Measurements from ENCODE around the gene PLXNC1.
A peak's percentile ranks its signal among the peaks of the same experiment; 100 is the strongest.

Gene PLXNC1

DNA sequence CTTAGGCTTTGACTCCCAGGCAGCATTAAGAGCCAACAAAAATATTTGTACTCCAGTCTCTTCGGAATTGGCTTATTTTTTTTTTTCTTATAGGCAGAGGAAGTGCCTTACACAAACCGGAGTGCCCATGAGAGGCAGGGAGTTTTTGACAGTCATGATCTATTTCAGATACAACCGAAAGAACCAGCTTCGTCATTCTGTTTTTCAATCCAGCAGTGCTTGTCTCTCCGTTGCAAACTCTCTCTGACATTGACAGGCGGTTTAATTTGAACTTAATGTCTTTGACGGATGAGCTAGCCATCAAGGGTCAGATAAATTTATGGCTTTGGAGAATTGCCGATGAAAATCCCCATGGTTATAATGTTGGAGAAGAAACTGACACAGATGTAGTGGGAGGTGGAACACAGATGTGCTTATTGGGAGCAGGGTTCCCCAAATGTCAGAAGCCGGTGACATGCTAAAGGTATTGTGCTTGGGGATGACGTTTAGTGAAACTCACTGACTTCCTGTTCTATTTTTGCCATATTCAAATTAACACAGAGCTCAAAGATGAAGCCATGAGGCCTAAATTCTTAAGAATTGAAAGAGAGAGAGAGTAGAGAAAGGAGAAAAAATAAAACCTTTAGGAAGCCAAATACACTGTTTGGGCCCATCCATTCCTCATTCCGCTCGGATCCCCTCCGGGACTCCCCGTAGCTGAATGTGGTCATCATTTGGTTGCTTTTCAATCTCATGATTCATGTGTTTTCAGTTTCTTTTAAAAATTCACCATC, 59.7 kb downstream of the PLXNC1 start:
- no peak for DNase-seq

DNA sequence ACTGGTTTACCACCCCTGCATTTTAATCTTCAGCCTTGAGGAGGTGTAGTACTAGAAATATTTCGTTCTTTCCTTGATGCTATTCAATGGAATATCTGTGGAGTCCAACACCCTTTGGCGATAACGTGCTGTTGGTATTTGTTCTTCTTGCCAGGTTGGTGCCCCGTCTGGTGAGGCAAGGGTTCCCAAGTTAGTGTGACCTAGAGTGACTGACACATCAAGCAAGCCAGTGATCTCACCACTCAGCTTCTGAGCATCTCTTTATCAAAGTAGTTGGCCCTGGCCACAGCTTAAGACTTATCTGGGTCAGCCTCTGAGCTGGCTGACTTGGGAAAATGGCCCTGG, 60.2 kb downstream of the PLXNC1 start:
- no peak for DNase-seq

DNA sequence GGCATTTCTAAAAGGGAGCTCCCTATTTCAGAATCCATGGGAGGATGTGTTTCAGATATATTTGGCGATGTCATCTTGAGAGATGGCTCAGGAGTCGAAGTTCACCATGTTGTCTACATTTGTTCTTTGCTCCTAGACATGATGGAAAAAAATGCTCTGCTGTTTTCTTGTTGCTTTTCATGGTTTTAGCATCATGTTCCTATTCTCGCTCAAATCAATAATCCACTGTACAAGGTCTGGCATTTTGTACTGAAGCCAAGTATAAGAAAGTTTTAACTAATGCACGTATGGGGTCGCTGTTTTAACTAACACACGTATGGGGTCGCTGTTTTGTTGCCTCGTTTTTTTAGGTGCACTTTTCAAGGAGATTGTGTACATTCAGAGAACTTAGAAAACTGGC, 60.9 kb downstream of the PLXNC1 start:
- no peak for DNase-seq

DNA sequence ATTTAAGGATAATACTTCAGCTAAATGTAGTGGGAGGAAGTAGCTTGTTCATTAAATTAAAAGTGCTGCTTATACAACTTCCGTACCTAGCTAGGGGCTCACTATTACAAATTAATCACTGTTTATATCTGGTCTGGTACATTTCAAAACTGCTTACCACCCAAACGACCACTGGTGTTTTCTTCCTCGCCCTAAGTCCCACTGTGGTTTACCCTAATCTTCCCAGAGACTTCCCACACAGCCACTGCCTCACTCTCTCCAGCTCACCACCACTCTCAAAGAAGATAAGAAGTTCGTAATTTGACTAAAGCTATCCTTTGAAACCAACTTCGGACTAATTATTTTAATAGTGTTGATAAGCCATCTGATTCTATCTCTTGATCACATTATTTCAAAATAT, 62.6 kb downstream of the PLXNC1 start:
- DNase-seq, result no peak

DNA sequence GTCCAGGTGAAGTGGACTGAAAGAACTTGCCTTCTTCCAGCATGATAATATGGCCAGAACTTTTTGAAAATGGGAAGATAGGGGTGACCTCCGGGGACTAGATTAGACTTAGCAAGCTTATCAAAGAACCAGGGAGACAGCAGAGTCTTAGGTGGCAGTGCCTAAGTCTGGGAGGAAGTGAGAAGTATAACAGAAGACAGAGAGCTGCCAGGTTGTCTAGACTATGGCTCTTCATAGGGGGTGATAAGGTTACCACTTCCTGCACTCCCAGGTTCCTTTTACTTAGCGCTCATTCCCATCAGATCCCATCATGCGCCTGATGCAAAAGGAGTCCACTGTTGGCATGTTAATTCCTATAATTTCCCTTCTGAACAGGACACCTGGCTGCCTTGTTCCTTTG, 69.9 kb downstream of the PLXNC1 start:
- DNase-seq, result no peak

DNA sequence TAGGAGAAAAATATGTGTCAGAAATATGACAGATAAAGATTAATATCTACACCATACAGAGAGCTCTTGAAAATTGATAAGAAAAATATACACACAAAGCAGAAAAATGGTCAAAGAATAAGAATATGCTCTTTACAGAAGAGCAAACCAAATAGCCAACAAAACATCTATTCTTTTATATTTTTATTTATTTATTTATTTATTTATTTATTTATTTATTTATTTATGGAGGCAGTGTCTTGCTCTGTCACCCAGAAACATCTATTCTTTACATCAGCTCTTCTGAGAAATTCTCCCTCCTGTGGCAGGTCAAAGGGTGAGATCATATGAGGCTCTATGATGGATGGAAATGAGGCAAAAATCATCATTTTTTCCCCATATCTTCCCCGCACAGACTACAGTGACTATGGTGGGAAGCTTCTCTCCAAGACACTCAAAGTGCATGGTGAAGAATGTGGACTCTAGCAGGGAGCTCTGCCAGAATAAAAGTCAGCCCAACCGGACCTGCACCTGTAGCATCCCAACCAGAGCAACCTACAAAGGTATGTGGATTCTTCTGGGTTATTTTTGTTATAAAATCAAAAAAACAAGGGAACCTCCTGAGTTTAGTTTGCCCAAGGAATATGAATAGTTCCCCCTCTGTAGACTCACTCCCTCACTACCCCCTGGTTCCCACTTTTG, 71.4 kb downstream of the PLXNC1 start:
- DNase-seq, result no peak

DNA sequence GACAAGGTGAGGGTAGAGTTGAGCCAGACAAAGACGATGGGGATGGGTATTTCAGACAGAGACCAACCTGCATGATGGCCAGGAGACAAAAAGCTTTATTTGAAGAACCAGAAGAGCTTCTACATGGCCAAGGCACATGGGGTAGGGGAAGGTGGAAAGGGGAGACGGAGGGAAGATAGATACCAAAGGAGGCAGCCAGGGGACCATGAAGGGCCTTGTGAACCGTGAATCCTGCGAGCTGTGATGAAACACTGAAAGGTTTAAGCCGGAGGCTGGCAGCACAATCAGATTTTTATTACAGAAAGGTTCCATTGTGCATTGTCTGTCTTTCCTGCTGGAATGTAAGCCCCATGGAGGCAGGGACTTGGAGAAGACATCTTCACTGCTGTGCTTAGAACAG, 72.4 kb downstream of the PLXNC1 start:
- no peak for DNase-seq

DNA sequence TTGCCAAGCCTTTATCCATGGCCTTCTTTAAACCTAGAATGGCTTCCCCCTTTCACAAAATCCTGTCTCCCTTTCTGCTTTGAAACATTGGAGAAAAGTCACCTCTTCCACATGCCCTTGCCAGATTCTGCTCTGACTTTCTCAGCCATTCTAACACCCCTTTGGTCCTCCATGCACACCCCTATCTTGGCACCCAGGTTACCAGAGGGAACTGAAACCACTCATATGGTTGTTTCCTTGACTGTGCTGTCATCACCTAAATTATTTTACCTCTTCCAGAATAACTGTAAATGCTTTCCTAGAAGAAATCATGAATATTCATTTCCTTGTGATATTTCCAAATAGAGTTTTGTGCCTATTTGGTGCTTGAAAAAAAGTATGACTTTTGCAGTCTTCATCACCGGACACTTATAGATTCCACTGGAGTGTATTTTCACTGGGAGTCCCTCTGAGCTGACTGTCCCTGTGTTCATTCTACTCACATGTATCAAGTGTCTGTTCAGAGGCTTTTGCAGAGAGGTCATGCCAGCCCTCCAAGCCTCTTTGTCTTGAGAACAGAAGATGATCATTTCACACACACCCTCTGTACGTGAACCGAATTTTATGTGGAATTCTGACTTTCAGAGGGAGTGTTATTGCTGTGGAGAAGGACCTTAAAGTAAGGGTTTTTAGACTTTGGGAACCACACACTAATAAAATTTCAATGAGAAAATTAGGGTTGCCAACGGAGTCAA, 74.1 kb downstream of the PLXNC1 start:
- DNase-seq, result no peak

DNA sequence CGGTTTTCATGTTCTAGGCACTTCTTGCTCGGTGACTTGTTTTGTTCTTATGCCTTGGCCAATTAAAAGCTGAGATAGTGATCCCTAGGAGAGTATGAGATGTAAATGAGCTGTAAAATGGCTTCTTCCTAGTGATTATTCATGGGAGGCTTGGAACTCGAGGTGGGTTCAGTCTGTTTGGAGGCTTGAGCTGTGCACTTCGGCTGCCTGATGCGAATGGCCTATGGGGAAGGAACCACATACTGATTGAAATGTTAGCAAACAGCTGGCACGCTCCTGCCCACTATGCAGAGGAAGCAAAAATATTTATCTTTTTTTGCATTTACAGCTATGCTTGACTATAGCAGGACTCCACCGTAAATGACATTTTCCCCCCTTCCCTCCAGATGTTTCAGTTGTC, 75.5 kb downstream of the PLXNC1 start:
- DNase-seq, result no peak

DNA sequence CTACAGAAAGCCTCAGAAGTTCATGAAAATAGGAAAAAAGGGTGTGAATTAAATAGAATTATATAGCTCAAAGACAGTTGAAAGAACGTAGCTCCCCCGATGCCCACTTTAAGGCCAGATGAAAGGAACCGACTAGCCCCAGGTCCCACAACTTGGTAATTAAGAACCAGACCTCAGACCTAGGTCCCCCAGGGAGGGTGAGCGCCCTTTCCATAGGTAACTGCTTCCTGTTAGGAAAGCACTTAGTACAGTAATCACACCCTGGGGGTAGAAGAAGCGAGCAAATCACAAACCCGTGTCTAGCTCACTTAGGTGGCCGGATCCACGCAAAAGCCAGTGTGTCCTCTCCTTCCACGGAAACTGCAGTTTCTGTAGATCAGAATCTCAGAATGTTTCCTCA, 77.1 kb downstream of the PLXNC1 start:
- no peak for DNase-seq

DNA sequence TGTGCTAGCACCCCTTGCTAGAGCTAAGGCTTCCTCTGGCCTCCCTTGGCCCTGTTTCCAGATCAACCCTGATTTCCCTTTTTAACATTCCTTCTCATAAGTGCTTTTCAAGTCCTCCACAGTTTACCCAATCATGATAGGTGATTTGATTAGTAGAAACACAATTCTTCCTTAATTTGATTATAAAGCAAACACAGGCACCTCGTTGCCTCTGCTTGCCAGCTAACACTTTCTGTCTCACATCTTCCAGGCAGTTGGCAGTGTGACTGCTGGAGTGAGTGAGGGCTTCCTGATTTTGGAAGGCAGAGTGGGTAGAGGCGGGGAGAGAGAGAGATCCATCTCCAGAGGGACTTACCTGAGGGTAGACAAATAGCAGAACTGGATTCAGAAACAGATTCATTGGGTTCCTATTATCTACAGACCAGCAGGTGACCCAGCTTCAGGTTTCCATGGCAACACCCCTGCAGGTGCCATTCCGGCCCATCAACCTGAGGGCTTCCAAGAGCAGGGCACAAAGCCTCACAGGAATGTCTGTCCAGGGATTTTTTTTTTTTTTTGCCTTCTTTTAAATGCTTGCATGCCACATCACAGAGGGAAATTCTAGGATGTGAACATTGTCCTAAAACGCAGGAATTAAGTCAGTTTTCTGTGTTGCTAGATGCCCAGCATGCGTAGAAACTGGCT, 77.7 kb downstream of the PLXNC1 start:
- no peak for DNase-seq

DNA sequence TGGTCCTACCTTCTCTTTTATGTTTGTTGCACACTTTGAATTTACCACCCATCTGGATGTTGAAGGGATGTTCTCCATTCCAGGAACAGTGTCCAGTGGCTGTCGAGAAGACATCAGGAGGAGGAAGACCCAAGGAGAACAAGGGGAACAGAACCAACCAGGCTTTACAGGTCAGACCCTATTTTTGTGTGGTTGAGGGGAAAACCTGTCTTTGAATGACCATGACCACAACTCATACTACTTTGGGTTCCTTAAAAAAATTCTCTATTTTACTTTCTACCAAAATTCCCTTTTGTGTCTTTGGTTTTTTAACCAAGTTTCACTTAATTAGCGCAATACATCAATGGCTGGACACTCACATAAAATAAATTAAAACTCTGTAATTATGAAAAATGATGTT, 78.7 kb downstream of the PLXNC1 start:
- no peak for DNase-seq

DNA sequence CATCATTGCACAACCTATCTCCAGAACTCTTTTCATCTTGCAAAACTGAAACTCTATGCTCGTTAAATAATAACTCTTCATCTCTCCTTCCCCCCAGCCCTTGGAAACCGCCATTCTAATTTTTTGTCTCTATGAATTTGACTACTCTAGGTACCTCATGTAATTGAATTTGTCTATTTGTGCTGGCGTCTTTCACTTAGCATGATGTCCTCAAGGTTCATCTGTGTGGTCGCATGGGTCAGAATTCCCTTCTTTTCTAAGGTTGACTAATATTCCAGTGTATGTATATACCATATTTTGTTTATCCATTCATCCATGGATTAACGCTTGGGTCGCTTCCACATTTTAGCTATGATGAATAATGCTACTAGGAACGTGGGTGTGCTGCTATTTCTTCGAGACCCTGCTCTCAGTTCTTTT, 80.1 kb downstream of the PLXNC1 start:
- no peak for DNase-seq

DNA sequence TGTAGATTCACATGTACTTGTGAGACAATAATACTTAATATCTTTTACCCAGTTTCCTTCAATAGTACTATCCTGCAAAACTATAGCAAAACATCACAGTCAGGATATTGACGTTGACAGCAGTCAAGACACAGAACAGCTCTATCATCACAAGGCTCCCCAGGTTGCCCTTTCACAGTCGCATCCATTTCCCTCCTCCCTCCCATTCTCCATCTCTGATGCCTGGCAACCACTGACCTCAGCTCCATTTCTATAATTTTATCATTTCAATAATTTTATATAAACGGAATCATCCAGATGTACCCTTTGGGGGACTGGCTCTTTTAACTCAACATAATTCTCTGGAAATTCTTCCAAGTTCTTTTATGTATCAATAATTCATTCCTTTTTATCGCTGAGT, 81.5 kb downstream of the PLXNC1 start:
- no peak for DNase-seq

DNA sequence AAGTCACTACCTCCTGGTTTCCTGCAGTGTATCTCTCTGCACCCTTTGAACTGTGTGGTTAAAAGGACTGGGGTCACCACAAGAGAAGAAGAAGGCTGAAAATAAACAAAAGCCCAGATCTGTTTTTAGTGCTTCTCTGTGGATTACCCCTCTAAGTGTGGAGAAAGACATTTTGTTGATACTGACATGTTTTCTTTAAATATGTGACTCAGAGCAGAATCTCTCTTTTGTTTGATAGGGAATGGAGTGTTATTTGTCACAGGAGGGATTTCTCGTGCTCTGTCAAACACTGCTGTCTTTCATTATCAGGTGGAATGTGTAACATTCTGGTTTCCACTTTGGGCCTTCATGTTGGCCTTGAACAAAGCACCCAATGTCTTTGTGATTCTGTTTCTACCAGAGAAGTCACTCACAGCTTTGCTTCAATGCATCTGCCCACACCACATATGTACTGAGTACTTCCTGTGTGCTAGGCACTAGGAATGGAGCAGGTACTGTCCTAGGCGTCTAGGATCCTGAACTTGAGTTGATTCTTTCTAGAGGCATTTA, 82.1 kb downstream of the PLXNC1 start:
- no peak for DNase-seq

DNA sequence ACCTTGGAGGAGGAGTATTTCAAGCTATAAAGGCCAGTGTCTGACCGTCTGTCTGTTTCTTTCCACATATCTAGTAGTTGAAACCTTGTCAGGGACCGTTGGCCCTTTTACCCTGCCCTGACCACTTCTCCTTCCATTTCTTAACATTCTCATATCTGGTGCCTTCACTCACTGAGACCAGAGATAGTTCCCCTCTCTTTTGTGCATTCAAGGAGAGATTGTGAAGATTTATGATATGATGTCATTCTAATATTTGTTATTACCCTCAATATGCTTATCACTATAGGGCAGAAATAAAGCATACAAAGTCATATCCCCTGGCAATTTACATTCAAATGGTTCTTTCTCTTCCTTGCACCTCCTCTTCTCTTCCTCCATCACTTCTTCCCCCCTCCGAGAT, 83.3 kb downstream of the PLXNC1 start:
- no peak for DNase-seq

DNA sequence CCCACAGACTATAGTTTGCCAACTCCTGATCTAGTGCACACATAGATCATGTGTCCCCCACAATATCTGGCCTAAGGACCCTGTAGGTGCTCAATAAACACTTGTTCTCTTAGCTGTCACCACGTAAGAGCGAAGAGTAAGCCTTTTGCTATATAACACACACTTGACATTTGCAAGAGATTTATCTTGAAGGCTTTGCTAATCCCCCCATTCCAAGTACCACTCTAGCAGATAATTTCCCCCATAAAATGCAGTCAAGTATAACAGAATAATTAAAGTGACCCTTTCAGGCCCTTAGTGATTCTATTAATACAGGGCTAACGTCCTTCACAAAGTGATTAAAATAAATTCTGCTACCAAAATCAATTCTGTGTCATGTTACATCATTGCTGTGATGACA, 87.5 kb downstream of the PLXNC1 start:
- peak; percentile 9 for DNase-seq

DNA sequence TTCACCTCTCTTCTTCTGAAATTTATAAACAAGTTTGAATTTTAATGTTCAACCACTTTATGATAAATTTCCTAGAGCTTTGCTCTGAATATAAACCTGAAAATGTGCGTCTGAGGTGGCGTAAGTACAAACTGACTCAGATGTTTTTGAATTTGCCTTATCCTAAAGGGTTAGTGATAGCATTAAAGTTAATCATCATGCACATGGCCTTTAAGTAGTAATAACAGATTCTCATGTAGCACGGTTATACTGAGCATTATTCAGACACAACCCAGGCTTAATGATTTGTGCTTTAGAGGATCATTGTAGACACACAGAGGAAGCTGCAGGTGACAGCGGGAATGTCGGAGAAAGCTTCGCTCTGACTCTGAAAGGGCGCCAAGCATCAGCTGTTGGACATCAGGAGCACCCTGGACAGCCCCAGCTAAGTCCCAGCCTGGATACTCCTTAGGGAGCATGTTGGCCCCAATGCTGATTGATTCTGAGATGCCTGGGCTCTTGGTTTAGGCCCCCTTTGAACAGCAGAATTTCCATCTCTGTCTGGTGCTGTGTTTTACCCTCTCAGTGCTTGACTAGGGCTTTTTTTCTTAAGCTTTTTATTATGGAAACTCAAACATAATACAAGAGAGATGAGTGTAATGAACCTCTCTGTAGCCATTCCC, 91.1 kb downstream of the PLXNC1 start:
- DNase-seq, result no peak

DNA sequence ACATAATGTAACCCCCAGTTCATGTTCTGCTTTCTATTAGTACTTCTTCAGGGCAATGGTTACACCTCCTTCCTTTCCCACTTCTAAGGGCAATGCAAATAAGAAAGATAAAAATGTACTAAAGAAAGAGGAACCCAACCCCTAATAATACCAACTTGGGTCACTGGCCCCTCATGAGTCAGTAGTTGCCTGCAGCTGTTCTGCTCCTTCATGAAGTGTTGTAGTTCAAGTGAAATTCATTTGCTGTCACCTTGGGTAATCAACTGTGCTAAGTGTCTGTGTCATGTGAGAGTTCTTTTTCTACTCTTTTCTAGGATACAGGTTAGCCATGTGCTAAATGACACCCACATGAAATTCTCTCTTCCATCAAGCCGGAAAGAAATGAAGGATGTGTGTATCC, 91.8 kb downstream of the PLXNC1 start:
- DNase-seq, result no peak

DNA sequence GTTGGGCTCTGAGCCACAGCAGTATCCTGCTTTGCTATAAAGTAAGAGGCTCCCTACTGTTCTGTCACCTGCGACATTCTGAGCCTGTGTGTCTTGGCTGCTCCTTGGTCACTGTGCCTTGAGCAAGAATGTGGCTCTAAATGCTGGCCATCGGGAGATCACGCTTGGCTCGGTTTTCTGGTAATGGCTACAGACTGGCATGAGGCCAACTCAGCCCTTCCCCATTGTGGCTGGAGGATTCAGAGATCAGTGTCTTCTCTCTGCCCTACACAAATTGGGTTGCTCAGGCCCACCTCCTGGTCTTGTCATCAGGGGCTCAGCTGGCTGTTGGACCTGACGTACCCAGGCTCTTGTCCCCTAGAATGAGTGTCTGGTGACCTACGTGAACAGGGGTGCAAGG, 94.5 kb downstream of the PLXNC1 start:
- DNase-seq, result no peak

DNA sequence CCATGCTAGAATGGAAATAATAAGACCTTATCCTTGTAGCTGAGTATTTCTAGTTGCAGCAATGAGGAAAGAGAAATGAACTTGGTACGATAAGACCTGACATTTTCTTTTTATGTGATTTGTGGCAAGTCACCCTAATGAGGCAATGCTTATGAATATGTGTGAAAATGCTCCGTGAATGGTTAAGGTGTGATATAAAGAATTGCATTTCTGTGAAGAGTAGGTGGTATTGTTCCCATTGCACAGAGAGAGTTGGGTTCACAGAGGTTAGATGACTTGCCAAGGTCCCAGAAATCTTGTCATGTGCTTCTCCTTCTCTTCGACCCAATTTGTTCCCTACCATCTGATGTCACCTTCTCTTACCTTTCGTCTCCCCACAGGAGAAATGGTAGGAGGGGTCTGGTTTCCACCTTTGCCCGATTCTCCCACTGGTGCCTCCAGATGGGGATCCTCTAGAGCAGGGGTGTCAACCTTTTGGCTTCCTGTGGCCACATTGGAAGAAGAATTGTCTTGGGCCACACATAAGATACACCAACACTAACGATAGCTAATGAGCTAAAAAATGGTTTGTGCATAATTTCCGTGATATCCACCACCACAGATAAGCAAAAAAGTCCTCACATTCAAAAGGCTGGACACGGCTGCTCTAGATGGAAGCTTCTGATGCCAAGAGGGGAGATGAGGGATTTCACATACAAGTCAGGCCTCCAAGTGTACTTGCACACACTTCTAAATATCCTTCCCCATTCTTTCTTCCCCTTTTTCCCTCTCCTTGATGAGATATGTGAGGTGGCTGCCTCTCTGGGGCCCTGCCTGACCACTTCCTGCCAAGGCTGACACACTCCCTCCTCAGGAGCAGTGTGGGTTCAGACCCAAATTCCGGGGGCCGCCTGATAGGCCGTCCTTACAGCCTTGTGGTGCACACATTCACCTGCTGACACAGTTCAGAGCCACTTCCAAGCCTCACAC, 96.1 kb downstream of the PLXNC1 start:
- no peak for DNase-seq
